ENCODE results near the gene PLEKHG7.

DNA sequence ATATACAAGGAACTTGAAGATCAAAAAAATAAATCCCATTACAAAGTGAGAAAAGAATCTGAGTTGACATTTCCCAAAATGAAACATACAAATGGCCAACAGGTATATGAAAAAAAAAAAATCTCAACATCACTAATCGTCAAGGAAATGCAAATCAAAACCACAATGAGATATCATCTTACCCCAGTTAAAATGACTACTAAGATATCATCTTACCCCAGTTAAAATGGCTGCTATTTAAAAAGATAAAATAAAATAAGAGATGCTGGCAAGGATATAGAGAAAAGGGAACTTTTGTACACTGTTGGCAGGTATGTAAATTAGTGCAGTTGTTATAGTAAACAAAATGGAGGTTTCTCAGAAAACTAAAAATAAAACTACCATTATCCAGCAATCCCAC, 44.4 kb downstream of the PLEKHG7 start:
- TF ChIP-seq EZH2 (IDR thresholded peaks at IDR 0.05; ENCODE audit: insufficient read depth, poor library complexity, severe bottlenecking) (no peak), EZH2phosphoT487 (IDR thresholded peaks at IDR 0.05; ENCODE audit: insufficient read depth, low read depth) (no peak)

Measured in GM23248 (cell line).